Tibial nerve (tissue), 4 donors: ENCODE results near the gene ZNF44.

Experiments
- CTCF ChIP-seq, 5 experiments: fragments of 200-600 bp in 3 of 5; fragments of 450-650 bp in 2 of 5; sonication (generic) in 3 of 5; IDR thresholded peaks; one replicate each; pipeline ENCODE4 v1.5.1; 2016 to 2019; ENCODE audit warnings: antibody characterized with exemption in 5 of 5, mild to moderate bottlenecking in 3 of 5, moderate library complexity in 2 of 5
- EP300 ChIP-seq, 2 donors: sonication (generic); formaldehyde crosslinking; IDR thresholded peaks; one replicate each; pipeline ENCODE4 v1.6.1; 2017; ENCODE audit warnings: antibody characterized with exemption in 2 of 2, mild to moderate bottlenecking in 1 of 2
- POLR2A ChIP-seq, 2 donors: fragments of 450-650 bp; IDR thresholded peaks; one replicate each; pipeline ENCODE4 v1.6.1; 2017; ENCODE audit warnings: antibody characterized with exemption in 2 of 2, mild to moderate bottlenecking in 2 of 2, moderate library complexity in 2 of 2

GRCh38 chr19:12261554-12261953 is 33.1 kb downstream of the ZNF44 start:
- TF ChIP-seq CTCF (IDR thresholded peaks at IDR 0.05) (no peak), EP300 (IDR thresholded peaks at IDR 0.05) (no peak), POLR2A (IDR thresholded peaks at IDR 0.05) (no peak)
